Ectodermal cell (in vitro differentiated cells): ENCODE results near the gene NPVF. TPM values are rescaled to one million over a fixed set of nuclear protein-coding genes. Genes with fewer than 3 reads are reported as not detected.

Source experiments
- H3K27ac ChIP-seq: 2 replicates; pipeline ENCODE4 v1.7.0; 2013; ENCODE audit warnings: mild to moderate bottlenecking, low read depth, low read length; ENCODE audit not compliant: insufficient read depth, poor library complexity, severe bottlenecking
- H3K27me3 ChIP-seq: 2 replicates; pipeline ENCODE4 v1.7.0; 2013; ENCODE audit warnings: mild to moderate bottlenecking, low read length; ENCODE audit not compliant: insufficient read depth, control insufficient read depth, poor library complexity, severe bottlenecking
- H3K36me3 ChIP-seq: one replicate; pipeline ENCODE4 v1.7.0; 2013; ENCODE audit warnings: low read length; ENCODE audit not compliant: control insufficient read depth, insufficient read depth
- H3K4me1 ChIP-seq: one replicate; pipeline ENCODE4 v1.7.0; 2013; ENCODE audit warnings: low read length; ENCODE audit not compliant: control insufficient read depth, insufficient read depth
- H3K4me3 ChIP-seq: 2 replicates; pipeline ENCODE4 v1.7.0; 2013; ENCODE audit warnings: low read depth, low read length, control low read depth; ENCODE audit not compliant: insufficient read depth
- H3K9me3 ChIP-seq: 2 replicates; pipeline ENCODE4 v1.7.0; 2013; ENCODE audit warnings: mild to moderate bottlenecking, low read length, moderate library complexity; ENCODE audit not compliant: control insufficient read depth
- WGBS, 2 experiments: methylation state at CpG; one replicate each; pipeline ENCODE4 v1.1.7; 2013; ENCODE audit warnings: missing lambda C conversion rate in 2 of 2; 5-methylcytosine and 5-hydroxymethylcytosine counted together
- polyA plus RNA-seq, 4 experiments: library from polyadenylated mRNA; stranded (reverse); fragments of 50-300 nt; gene quantifications; one replicate each; pipeline ENCODE4 v1.2.3, GENCODE V29; 2013

Gene NPVF
- polyA plus RNA-seq (2013, experiment 1 of 4), result not detected
- not detected for polyA plus RNA-seq (2013, experiment 2 of 4)
- not detected for polyA plus RNA-seq (2013, experiment 3 of 4)
- polyA plus RNA-seq (2013, experiment 4 of 4), result not detected

DNA sequence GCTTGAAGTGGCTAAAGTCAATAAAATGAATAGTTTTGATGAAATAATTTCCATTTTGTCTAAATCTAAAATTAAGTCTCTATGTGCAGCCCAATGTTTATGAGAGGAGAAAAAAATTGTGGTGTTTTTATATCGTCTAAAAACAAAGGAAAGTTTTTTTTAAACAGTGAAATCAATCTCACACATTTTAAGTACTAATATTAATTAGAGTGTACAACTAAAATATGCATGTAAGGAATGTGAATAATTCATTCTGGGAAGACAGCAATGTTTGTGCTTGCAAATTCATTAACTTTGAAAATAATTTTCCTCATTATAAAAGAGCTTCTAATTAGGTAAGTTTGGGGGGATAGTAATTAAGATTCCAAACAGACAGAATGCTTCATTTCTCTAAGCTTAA lies at the start of gene NPVF:
TSS of gene NPVF (minus strand) at position 101 of the 400 bp plus-strand sequence. CDS start at position 54, 47 bp downstream.
- Histone ChIP-seq H3K9me3 (no peaks in the 10 kb centered on the region), H3K4me3 (no peak within 1 kb of the TSS), H3K27me3 (no peaks in the 10 kb centered on the region), H3K4me1 (no peaks in the 10 kb centered on the region), H3K27ac (no peak within 1 kb of the TSS), H3K36me3 (no peaks in the 10 kb centered on the region)
- WGBS, 2 experiments, result no CpG with 5 or more reads among the region's 1 CpG

- no peaks in the 10 kb centered on the region for H3K36me3 ChIP-seq
- WGBS, 2 experiments, result 93 to 96% methylated on average over 3 of the region's 3 CpGs
- H3K9me3 ChIP-seq, result no peaks in the 10 kb centered on the region
- no peak overlapping the region for H3K4me3 ChIP-seq
- no peaks in the 10 kb centered on the region for H3K4me1 ChIP-seq
- no peak overlapping the region for H3K27ac ChIP-seq
- H3K27me3 ChIP-seq, result no peaks in the 10 kb centered on the region
These were observed 44.0 kb upstream of the NPVF start for GRCh38 chr7:25272265-25272664.

DNA sequence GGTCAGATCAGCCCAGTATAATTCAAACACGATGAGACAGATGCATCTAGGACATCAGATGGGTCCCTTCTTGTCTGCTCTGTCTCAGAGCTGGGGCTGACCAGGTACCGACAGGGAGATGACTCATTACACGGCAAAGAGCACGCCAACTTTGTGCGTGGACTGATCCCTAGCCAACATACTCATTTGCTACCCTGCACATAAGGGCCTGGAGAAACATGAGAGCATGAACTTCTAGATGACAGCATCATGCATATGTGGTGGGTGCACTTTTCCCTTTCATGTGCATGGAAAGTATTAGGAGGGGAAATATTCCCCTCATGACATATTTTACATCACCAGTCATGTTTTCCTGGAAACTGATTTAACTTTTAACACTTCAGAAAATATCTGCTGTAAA lies 35.1 kb upstream of the NPVF start:
- WGBS, 2 experiments, result 96 to 99% methylated on average over 5 of the region's 5 CpGs
- Histone ChIP-seq H3K27ac (no peak overlapping the region), H3K9me3 (no peaks in the 10 kb centered on the region), H3K4me3 (no peak overlapping the region), H3K4me1 (peaks cover 10% of the 10 kb centered on the region), H3K27me3 (no peaks in the 10 kb centered on the region), H3K36me3 (no peaks in the 10 kb centered on the region)

DNA sequence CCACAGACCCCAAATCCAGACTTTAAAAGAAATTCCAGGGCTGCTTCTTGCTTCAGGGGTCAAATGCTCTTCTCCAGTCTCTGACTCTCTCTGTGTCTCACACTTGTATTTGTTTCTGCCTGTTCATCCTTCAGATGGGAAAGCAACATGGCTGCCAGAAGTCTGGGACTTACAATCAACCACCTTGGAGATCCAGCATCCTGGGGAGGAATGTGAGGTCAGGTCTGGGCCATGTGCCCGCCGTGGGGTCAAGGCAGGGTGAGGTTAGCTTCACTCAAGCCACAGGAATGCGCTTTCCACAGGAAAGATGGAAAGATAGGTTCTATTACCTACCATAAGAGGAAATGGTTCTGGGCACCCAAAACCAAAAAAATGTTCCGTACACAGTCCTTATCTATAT lies 34.3 kb upstream of the NPVF start:
- Histone ChIP-seq H3K36me3 (no peaks in the 10 kb centered on the region), H3K4me3 (no peak overlapping the region), H3K4me1 (peaks cover 10% of the 10 kb centered on the region), H3K27me3 (no peaks in the 10 kb centered on the region), H3K27ac (no peak overlapping the region), H3K9me3 (no peaks in the 10 kb centered on the region)
- 63 to 65% methylated on average over 3 of the region's 4 CpGs for WGBS, 2 experiments

GRCh38 chr7:25261545-25262140 lies 33.4 kb upstream of the NPVF start:
- Histone ChIP-seq H3K27me3 (no peaks in the 10 kb centered on the region), H3K4me3 (no peak overlapping the region), H3K4me1 (peaks cover 10% of the 10 kb centered on the region), H3K36me3 (no peaks in the 10 kb centered on the region), H3K27ac (peak overlapping the region; percentile 27), H3K9me3 (no peaks in the 10 kb centered on the region)
- WGBS, 2 experiments, result 80 to 88% methylated on average over 4 of the region's 4 CpGs

- Histone ChIP-seq H3K27ac (no peak overlapping the region), H3K4me3 (no peak overlapping the region), H3K9me3 (no peaks in the 10 kb centered on the region), H3K27me3 (no peaks in the 10 kb centered on the region), H3K4me1 (peaks cover 13% of the 10 kb centered on the region), H3K36me3 (no peaks in the 10 kb centered on the region)
- 59 to 74% methylated on average over 4 of the region's 5 CpGs for WGBS, 2 experiments
These were observed 32.7 kb upstream of the NPVF start for GRCh38 chr7:25260862-25261494.

GRCh38 chr7:25259487-25260243 lies 31.4 kb upstream of the NPVF start:
- H3K27me3 ChIP-seq, result no peaks in the 10 kb centered on the region
- H3K4me3 ChIP-seq, result no peak overlapping the region
- no peaks in the 10 kb centered on the region for H3K36me3 ChIP-seq
- H3K4me1 ChIP-seq, result peaks cover 19% of the 10 kb centered on the region
- WGBS, 2 experiments, result 33 to 44% methylated on average over 11 to 13 of the region's 13 CpGs
- no peak overlapping the region for H3K27ac ChIP-seq
- H3K9me3 ChIP-seq, result no peaks in the 10 kb centered on the region

DNA sequence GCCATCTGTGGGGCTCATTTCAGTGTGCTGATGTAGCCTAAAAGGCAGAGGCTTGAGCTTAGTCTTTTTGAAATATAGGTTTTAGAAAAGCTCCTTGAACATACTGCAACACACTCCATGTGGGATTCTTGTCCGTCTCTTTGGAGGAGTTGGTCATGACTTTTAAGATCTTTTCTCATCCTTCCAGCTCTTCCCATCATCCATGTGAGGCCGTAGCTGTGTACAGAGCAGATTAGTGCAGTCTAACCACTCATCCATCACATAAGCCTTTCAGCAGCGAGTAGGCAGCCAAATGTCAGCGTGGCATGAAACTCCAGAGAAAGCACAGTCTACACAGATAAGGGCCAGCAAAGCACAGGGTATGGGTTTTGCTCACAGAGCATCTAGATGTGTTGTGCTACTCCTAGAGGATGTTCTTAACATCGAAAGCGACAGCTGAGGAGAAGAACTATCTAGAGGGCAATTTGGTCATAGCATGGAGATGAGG lies 28.1 kb upstream of the NPVF start:
- H3K4me1 ChIP-seq, result peaks cover 15% of the 10 kb centered on the region

DNA sequence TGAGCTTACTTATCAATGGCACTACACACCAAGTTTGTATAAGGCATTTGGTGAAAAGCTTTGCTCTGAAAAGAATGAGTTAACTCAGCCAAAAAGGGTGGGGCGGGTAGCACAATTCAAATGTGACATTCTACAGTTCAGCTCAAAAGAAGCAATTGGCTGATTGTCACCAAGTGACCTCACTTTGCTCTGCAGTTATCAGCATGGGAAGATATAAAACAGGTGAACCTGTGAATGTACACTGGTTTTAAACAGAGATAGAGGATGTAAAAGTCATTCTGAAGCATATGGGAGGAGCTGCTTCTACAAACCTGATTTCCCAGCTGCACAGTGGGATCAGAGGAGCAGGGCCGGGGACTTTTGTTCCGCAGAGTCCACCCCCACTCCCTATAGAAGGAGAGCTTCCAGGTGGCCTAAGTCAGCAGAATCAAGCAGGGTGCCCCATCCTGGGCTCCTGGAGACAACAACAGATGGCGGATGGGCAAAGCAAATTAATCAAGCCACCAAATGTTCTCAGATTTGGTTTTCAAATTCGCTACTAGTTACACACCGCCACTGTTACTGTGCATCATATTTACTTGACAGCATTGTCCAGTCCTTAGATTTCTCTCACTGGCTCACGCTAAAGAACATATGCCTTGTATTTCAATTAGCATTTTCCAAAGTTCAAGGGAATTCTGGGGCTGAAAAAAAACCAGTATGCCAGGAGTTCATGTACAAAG lies 27.5 kb upstream of the NPVF start:
- H3K4me3 ChIP-seq, result no peak overlapping the region
- 79% methylated on average over 7 of the region's 7 CpGs for WGBS, 2 experiments
- no peaks in the 10 kb centered on the region for H3K27me3 ChIP-seq
- H3K36me3 ChIP-seq, result no peaks in the 10 kb centered on the region
- H3K9me3 ChIP-seq, result no peaks in the 10 kb centered on the region
- peaks cover 9% of the 10 kb centered on the region for H3K4me1 ChIP-seq
- H3K27ac ChIP-seq, result no peak overlapping the region

More for the DNA sequence above, 28.1 kb upstream of the NPVF start:
- no peaks in the 10 kb centered on the region for H3K9me3 ChIP-seq
- H3K4me3 ChIP-seq, result no peak overlapping the region
- WGBS, 2 experiments, result 95 to 98% methylated on average over 6 of the region's 6 CpGs
- H3K27me3 ChIP-seq, result no peaks in the 10 kb centered on the region
- no peaks in the 10 kb centered on the region for H3K36me3 ChIP-seq
- H3K27ac ChIP-seq, result no peak overlapping the region
